ENCODE data around the gene SYCP2L. TPM values are rescaled to one million over a fixed set of nuclear protein-coding genes. Genes with fewer than 3 reads are reported as not detected.

The SYCP2L gene
- 1 to 10 TPM in 1 of 2 donors, under 1 TPM in 1; 0.63 to 1.4 TPM for total RNA-seq

DNA sequence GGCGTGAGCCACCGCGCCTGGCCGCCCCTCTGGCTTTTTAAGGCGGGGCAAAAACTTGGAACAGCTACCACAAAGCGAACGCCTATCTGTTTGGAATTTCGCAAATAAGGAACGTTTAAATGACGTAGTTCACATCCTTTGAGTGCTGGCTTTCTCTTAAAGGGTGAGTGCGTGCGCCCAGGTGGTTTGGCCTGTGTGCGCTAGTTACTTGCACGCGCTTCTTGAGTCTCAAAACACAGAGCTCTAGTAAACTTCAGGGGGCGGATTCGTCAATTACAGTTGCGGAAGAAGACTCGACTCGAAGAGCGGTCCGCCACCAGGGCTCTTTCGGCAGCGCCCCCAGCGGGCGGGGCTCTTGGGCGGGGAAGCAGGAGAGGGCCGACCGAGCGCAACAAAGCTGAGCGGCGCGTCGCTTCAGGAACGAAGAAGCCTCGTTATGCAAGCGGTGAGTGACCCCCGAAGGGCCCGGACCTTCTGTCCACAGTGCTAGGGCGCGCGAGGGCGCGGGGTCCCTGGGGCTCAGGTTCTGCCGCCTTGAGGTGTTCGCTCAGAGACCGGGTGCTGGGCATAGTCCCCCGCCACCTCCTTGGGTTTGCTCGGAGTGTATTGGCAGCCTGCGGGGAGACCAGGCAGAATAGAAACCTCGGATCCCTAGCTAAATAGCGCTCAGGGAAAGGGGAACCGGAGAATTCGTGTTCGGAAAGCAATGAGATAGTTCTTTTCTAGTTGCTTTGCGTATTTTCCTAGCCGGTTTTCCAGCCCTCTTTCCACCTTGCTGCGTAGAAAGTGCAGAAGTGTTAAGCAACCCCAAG lies at the start of gene SYCP2L:
Gene SYCP2L (plus strand): TSS at position 362 of the 812 bp plus-strand sequence. CDS start 75 bp downstream, at position 437.
- H3K4me3 ChIP-seq = peak within 1 kb of the TSS; percentile 65
- peaks cover 6% of the 10 kb centered on the region for H3K9me3 ChIP-seq
- TF ChIP-seq, protein P1, sequence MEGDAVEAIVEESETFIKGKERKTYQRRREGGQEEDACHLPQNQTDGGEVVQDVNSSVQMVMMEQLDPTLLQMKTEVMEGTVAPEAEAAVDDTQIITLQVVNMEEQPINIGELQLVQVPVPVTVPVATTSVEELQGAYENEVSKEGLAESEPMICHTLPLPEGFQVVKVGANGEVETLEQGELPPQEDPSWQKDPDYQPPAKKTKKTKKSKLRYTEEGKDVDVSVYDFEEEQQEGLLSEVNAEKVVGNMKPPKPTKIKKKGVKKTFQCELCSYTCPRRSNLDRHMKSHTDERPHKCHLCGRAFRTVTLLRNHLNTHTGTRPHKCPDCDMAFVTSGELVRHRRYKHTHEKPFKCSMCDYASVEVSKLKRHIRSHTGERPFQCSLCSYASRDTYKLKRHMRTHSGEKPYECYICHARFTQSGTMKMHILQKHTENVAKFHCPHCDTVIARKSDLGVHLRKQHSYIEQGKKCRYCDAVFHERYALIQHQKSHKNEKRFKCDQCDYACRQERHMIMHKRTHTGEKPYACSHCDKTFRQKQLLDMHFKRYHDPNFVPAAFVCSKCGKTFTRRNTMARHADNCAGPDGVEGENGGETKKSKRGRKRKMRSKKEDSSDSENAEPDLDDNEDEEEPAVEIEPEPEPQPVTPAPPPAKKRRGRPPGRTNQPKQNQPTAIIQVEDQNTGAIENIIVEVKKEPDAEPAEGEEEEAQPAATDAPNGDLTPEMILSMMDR (IDR thresholded peaks at IDR 0.05) = no peak
- ATAC-seq (ENCODE audit: insufficient number of reproducible peaks, low FRiP score, low read depth) = no peak
- H3K36me3 ChIP-seq = no peaks in the 10 kb centered on the region
- DNase-seq (ENCODE audit: low spot score) = no peak
- H3K27ac ChIP-seq = no peak within 1 kb of the TSS
- H3K27me3 ChIP-seq (replicated peaks; ENCODE audit: insufficient read depth) = peaks cover 18% of the 10 kb centered on the region
- peaks cover 4 to 26% of the 10 kb centered on the region in 2 donors for H3K4me1 ChIP-seq (ENCODE audit: control insufficient read depth in 1 of 2, low read depth in 2 of 2)

DNA sequence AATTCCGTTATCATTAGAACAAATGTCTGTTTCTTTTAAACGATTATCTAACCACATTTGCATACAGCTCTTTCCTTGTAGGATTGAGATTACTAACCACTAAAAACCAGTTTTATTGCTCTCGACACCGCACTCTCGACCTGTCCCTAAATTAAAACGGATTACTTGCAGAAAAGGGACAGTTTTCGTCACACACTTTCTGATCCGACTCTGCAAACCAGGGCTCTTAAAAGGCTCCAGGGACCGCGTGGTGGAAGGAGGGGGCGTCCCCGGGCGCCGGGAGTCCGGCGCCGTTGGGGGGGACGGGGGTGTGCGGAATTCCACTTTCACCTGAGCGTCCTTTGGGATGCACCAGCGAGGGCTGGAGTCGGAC lies 49.2 kb upstream of the SYCP2L start:
- no peak for DNase-seq (ENCODE audit: low spot score)
- no peaks in the 10 kb centered on the region for H3K27me3 ChIP-seq (replicated peaks; ENCODE audit: insufficient read depth)
- peak overlapping the region; percentile 78 for H3K4me3 ChIP-seq
- H3K9me3 ChIP-seq = no peaks in the 10 kb centered on the region
- peaks cover 0 to 21% of the 10 kb centered on the region in 2 donors for H3K4me1 ChIP-seq (ENCODE audit: control insufficient read depth in 1 of 2, low read depth in 2 of 2)
- ATAC-seq (ENCODE audit: insufficient number of reproducible peaks, low FRiP score, low read depth) = no peak
- H3K27ac ChIP-seq = no peak overlapping the region
- no peaks in the 10 kb centered on the region for H3K36me3 ChIP-seq
- TF ChIP-seq, protein P1 (IDR thresholded peaks at IDR 0.05) = no peak

DNA sequence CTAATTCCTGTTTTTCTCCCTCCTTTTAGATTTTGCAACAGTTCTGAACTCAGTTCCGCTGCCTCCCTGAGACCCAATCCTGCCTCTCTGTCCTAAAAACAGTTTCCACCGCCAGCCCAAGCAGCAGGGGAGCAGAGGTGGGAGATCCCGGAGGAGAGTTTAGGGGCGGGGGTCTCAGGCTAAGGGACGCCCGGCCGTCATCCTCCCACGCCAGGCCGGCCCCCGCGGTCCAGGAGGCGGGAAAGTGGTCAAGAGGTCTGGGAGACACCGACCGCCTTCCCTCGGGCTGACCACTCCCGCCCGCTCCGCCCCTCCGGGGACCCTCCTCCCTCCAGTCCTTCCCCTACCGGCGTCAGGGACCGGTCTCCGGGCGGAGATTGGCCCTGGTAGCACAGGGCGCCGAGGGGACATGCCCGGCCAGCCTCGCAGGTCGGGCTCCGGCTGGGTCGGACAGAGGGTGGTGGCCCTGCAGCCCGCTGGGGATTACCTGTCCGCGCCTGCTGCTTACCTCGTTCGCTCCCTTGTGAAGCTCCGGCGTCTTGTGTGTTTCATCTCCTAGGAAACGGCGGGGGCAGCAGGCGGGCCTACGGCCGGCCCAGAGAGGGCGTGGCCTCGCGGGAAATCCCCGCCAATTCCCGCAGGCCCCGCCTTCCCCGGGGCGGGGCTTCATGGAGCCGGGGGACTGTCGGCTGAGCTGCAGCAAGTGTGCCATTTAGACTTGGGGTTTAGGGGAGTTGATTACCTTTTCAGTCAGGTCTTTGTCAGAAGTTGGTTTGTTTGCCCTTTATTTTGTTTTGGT lies 48.7 kb upstream of the SYCP2L start, which contains the start of gene MAK:
Gene MAK (minus strand): TSS at position 545 of the 799 bp plus-strand sequence. CDS start 7,891 bp downstream, outside the sequence.
- Histone ChIP-seq H3K27me3 (replicated peaks; ENCODE audit: insufficient read depth) (no peaks in the 10 kb centered on the region), H3K9me3 (no peaks in the 10 kb centered on the region), H3K36me3 (no peaks in the 10 kb centered on the region), H3K27ac (no peak within 1 kb of the TSS), H3K4me3 (peak within 1 kb of the TSS; percentile 78), H3K4me1 (ENCODE audit: control insufficient read depth in 1 of 2, low read depth in 2 of 2) (peaks cover 0 to 21% of the 10 kb centered on the region in 2 donors)
- TF ChIP-seq, protein P1 (IDR thresholded peaks at IDR 0.05) = no peak
- ATAC-seq (ENCODE audit: insufficient number of reproducible peaks, low FRiP score, low read depth) = peak; percentile 78
- peak; percentile 49 for DNase-seq (ENCODE audit: low spot score)

DNA sequence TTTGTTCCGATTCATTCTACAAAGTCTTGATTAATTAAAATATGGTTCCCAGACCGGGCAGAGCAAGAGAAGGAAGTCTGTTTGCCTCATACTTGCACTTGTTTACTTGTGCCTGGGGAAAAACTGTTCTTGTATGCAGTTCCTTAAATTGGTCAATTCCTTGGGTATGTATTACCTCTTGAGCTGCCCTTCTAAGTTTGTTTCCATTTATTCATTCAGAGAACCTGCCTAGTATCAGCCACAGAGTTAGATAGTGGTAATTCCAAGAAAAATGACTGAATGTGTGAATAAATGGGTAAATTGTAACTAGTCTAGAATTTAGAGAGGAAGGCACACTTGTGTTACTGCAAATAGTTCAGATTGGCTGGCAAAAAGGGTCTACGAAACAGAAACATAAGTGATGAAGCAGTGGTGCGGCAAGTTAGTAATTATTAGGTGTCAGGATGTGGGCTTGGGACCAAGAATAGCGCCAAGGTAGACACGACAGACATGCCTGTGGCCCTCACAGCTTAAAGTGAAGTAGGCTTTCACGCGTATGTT lies 48.0 kb upstream of the SYCP2L start:
- no peaks in the 10 kb centered on the region for H3K9me3 ChIP-seq
- no peak for ATAC-seq (ENCODE audit: insufficient number of reproducible peaks, low FRiP score, low read depth)
- peak overlapping the region; percentile 78 for H3K4me3 ChIP-seq
- no peaks in the 10 kb centered on the region for H3K36me3 ChIP-seq
- DNase-seq (ENCODE audit: low spot score) = no peak
- no peaks in the 10 kb centered on the region for H3K27me3 ChIP-seq (replicated peaks; ENCODE audit: insufficient read depth)
- H3K27ac ChIP-seq = no peak overlapping the region
- H3K4me1 ChIP-seq (ENCODE audit: control insufficient read depth in 1 of 2, low read depth in 2 of 2) = peaks cover 0 to 21% of the 10 kb centered on the region in 2 donors
- TF ChIP-seq, protein P1 (IDR thresholded peaks at IDR 0.05) = no peak

DNA sequence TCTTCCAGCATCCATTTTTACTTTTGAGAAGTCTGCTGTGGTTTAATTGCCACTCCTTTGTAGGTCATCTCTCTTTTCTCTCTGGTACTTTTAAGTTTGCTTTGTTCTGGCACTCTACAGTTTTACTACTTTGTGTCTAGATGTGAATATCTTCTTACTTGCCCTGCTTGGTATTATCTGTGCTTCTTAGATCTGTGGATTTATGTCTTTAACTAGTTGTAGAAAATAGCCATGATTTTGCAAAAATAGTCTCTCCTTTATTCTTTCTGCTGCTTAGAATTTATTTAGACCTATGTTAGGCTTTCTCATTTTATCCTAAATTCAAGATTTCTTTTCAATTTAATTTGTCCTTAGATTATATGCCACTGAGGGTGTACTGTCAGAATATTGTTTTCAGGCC lies 43.3 kb upstream of the SYCP2L start:
- Histone ChIP-seq H3K27me3 (replicated peaks; ENCODE audit: insufficient read depth) (no peaks in the 10 kb centered on the region), H3K27ac (no peak overlapping the region), H3K36me3 (no peaks in the 10 kb centered on the region), H3K4me3 (no peak overlapping the region), H3K4me1 (ENCODE audit: control insufficient read depth in 1 of 2, low read depth in 2 of 2) (peaks cover 0 to 5% of the 10 kb centered on the region in 2 donors), H3K9me3 (no peaks in the 10 kb centered on the region)
- DNase-seq (ENCODE audit: low spot score) (no peak), ATAC-seq (ENCODE audit: insufficient number of reproducible peaks, low FRiP score, low read depth) (no peak)
- TF ChIP-seq, protein P1 (IDR thresholded peaks at IDR 0.05) = no peak
